B cell (primary cell): ENCODE measurements around the gene CTNNA2. TPM values are rescaled to one million over a fixed set of nuclear protein-coding genes. Genes with fewer than 3 reads are reported as not detected.

Source experiments
- ATAC-seq: fragments of 200-7000 bp; cut with Tn5 transposase; one replicate; pipeline ENCODE4 v1.10.0; 2021; ENCODE audit warnings: low read depth, mild to moderate bottlenecking, moderate number of reproducible peaks, moderate library complexity
- CTCF ChIA-PET: fragments of 350-600 bp; sonication (Branson Sonifier 250); formaldehyde crosslinking; loops from one replicate; lab custom pipeline; 2021; ENCODE audit warnings: antibody characterized with exemption, inconsistent platforms; lab: Charles Lee
- POLR2A ChIA-PET: fragments of 350-600 bp; sonication (Branson Sonifier 250); formaldehyde crosslinking; loops from one replicate; lab custom pipeline; 2021; ENCODE audit warnings: antibody characterized with exemption; lab: Charles Lee
- DNase-seq: peaks from one replicate; pipeline ENCODE4 v3.0.0; 2013
- H2AFZ ChIP-seq: 2 replicates; pipeline ENCODE4 v1.6.1; 2012; ENCODE audit warnings: mild to moderate bottlenecking, low read depth, low read length; ENCODE audit not compliant: insufficient read depth, poor library complexity, severe bottlenecking
- H3K27ac ChIP-seq, 2 donors: 1 replicate in 1 of 2; 2 replicates in 1 of 2; pipeline ENCODE4 v1.5.1; 2012 to 2013; ENCODE audit warnings: low read length in 2 of 2, mild to moderate bottlenecking in 2 of 2, moderate library complexity in 1 of 2
- H3K27me3 ChIP-seq, 4 experiments: fragments of 200-600 bp in 1 of 4; sonication (generic) in 1 of 4; replicated peaks in 1 of 4; 1 replicate in 2 of 4; 2 replicates in 2 of 4; pipeline versions ENCODE4 v1.6.1 to v1.7.0; 2013 to 2016; ENCODE audit warnings: low read length in 3 of 4, mild to moderate bottlenecking in 2 of 4, mixed read lengths in 1 of 4, moderate library complexity in 1 of 4; ENCODE audit not compliant: insufficient read depth in 4 of 4, control insufficient read depth in 3 of 4; ENCODE audit errors: control extremely low read depth in 1 of 4
- H3K36me3 ChIP-seq, 2 experiments: replicated peaks in 1 of 2; 1 replicate in 1 of 2; 2 replicates in 1 of 2; pipeline versions ENCODE4 v1.6.1 to v1.7.1; 2013; ENCODE audit warnings: low read length in 1 of 2; ENCODE audit not compliant: insufficient read depth in 2 of 2, control insufficient read depth in 1 of 2; ENCODE audit errors: control extremely low read depth in 1 of 2, extremely low read depth in 1 of 2
- H3K4me1 ChIP-seq, 2 donors: fragments of 200-600 bp in 1 of 2; sonication (generic) in 1 of 2; 1 replicate in 1 of 2; 2 replicates in 1 of 2; pipeline versions ENCODE4 v1.5.1 to v1.6.1; 2013 to 2017; ENCODE audit warnings: low read length in 2 of 2; ENCODE audit not compliant: control insufficient read depth in 2 of 2, insufficient read depth in 2 of 2
- H3K4me2 ChIP-seq: replicated peaks from 2 replicates; pipeline ENCODE3; 2012; ENCODE audit warnings: mild to moderate bottlenecking, low read depth, low read length; ENCODE audit not compliant: poor library complexity, severe bottlenecking
- H3K4me3 ChIP-seq, 5 experiments: fragments of 200-600 bp in 1 of 5; sonication (generic) in 1 of 5; 1 replicate in 3 of 5; 2 replicates in 2 of 5; pipeline versions ENCODE4 v1.5.1 to v1.7.0; 2011 to 2016; ENCODE audit warnings: low read length in 4 of 5, mild to moderate bottlenecking in 4 of 5, low read depth in 2 of 5, control low read depth in 1 of 5, moderate library complexity in 1 of 5; ENCODE audit not compliant: insufficient read depth in 1 of 5; ENCODE audit errors: control extremely low read depth in 1 of 5, extremely low read depth in 1 of 5
- H3K79me2 ChIP-seq: fragments of 200-600 bp; sonication (generic); one replicate; pipeline ENCODE4 v1.6.0; 2016; ENCODE audit warnings: low read length; ENCODE audit not compliant: control insufficient read depth, insufficient read depth
- H3K9ac ChIP-seq: fragments of 200-600 bp; sonication (generic); 2 replicates; pipeline ENCODE4 v1.6.1; 2017; ENCODE audit warnings: mild to moderate bottlenecking, low read length, moderate library complexity
- H3K9me3 ChIP-seq, 3 donors: one replicate each; pipeline versions ENCODE4 v1.6.1 to v1.7.1; 2013; ENCODE audit warnings: low read length in 2 of 3; ENCODE audit not compliant: control insufficient read depth in 2 of 3, insufficient read depth in 1 of 3; ENCODE audit errors: control extremely low read depth in 1 of 3
- H4K20me1 ChIP-seq: 2 replicates; pipeline ENCODE4 v1.6.0; 2012; ENCODE audit warnings: mild to moderate bottlenecking, low read length; ENCODE audit not compliant: insufficient read depth, control insufficient read depth, poor library complexity, severe bottlenecking
- H3K27ac Mint-ChIP-seq: one replicate; pipeline ENCODE4 v1.8.0; 2021; ENCODE audit warnings: mixed read lengths
- H3K27me3 Mint-ChIP-seq: one replicate; pipeline ENCODE4 v1.8.0; 2021; ENCODE audit warnings: mixed read lengths
- H3K4me1 Mint-ChIP-seq: one replicate; pipeline ENCODE4 v1.8.0; 2021; ENCODE audit warnings: mixed read lengths
- H3K4me3 Mint-ChIP-seq: one replicate; pipeline ENCODE4 v1.8.0; 2021; ENCODE audit warnings: mixed read lengths
- H3K9me3 Mint-ChIP-seq: one replicate; pipeline ENCODE4 v1.8.0; 2022; ENCODE audit warnings: mixed read lengths; ENCODE audit not compliant: insufficient read depth
- EZH2 ChIP-seq: IDR thresholded peaks from 2 replicates; pipeline ENCODE4 v1.6.1; 2012; ENCODE audit warnings: borderline replicate concordance, low read depth, mild to moderate bottlenecking, moderate library complexity, low read length; ENCODE audit not compliant: insufficient read depth, poor library complexity, severe bottlenecking
- WGBS: methylation state at CpG from one replicate; pipeline ENCODE4 v1.1.5; 2013; ENCODE audit warnings: missing lambda C conversion rate; ENCODE audit not compliant: insufficient coverage; 5-methylcytosine and 5-hydroxymethylcytosine counted together
- intact Hi-C: fragments of 100-400 bp; cut with micrococcal nuclease; formaldehyde crosslinking; loops from one replicate; pipeline ENCODE4 v1.10.0; 2022
- polyA plus RNA-seq: library from polyadenylated mRNA; depleted of rRNA; stranded (reverse); fragments of >200 nt; gene quantifications from 2 replicates; pipeline ENCODE4 v1.2.3, GENCODE V29; 2012
- total RNA-seq, 2 donors: library from RNA; stranded (reverse); fragments of 120-200 nt in 1 of 2; gene quantifications; 1 replicate in 1 of 2; 2 replicates in 1 of 2; pipeline versions ENCODE4 v1.2.3 to v1.2.4, GENCODE V29; 2013 to 2022
- TF ChIP-seq, protein P1 (sequence below): fragments of 200-600 bp; IDR thresholded peaks from one replicate; pipeline ENCODE4 v1.8.0; 2022; ENCODE audit warnings: antibody characterized with exemption, mild to moderate bottlenecking

CTNNA2 gene
- total and polyA plus RNA-seq, 2 donors (not counting 1 experiment from before 2014, with no cell fraction given): not detected

DNA sequence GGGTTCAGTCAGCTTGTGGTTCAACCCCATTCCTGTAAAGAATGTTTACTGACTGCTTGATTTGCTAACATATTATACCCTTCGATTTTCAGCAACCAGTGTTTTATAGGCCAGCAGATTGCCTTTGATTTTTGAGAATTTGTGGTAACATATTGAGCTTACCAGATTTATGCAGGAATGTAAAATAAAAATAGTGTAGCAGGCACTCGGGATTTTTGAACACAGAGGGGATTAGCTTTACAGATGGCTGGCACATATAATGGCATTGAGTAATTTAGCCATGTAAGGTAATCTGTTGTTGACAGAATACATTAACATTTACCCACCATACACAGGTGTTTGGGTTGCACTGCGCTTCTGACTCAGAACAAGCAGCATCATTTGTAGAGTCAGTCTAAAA is 437.7 kb downstream of the CTNNA2 start:
- no peak overlapping the region for H3K9ac ChIP-seq
- no peak overlapping the region for H3K4me3 Mint-ChIP-seq
- WGBS: no CpG with 5 or more reads among the region's 3 CpGs
- no peaks in the 10 kb centered on the region for H3K27me3 Mint-ChIP-seq
- POLR2A ChIA-PET: no interaction called here
- H3K79me2 ChIP-seq: no peaks in the 10 kb centered on the region
- TF ChIP-seq EZH2: no peak
- TF ChIP-seq, protein P1, sequence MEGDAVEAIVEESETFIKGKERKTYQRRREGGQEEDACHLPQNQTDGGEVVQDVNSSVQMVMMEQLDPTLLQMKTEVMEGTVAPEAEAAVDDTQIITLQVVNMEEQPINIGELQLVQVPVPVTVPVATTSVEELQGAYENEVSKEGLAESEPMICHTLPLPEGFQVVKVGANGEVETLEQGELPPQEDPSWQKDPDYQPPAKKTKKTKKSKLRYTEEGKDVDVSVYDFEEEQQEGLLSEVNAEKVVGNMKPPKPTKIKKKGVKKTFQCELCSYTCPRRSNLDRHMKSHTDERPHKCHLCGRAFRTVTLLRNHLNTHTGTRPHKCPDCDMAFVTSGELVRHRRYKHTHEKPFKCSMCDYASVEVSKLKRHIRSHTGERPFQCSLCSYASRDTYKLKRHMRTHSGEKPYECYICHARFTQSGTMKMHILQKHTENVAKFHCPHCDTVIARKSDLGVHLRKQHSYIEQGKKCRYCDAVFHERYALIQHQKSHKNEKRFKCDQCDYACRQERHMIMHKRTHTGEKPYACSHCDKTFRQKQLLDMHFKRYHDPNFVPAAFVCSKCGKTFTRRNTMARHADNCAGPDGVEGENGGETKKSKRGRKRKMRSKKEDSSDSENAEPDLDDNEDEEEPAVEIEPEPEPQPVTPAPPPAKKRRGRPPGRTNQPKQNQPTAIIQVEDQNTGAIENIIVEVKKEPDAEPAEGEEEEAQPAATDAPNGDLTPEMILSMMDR: no peak
- H3K36me3 ChIP-seq: no peaks in the 10 kb centered on the region
- DNase-seq (no peak), ATAC-seq (no peak)
- H3K27ac ChIP-seq: no peak overlapping the region
- no peaks in the 10 kb centered on the region for H3K4me1 ChIP-seq
- H3K9me3 ChIP-seq: no peaks in the 10 kb centered on the region
- no peak overlapping the region for H3K27ac Mint-ChIP-seq
- H4K20me1 ChIP-seq: no peaks in the 10 kb centered on the region
- H3K27me3 ChIP-seq: no peaks in the 10 kb centered on the region
- H3K4me3 ChIP-seq: no peak overlapping the region
- CTCF ChIA-PET: no interaction called here
- H3K4me1 Mint-ChIP-seq: no peaks in the 10 kb centered on the region
- no peak overlapping the region for H3K4me2 ChIP-seq
- intact Hi-C loops: no loop called here
- H3K9me3 Mint-ChIP-seq: no peaks in the 10 kb centered on the region
- no peak overlapping the region for H2AFZ ChIP-seq

GRCh38 chr2:79952616-79953015 is 439.8 kb downstream of the CTNNA2 start:
- Mint-ChIP-seq H3K4me1 (no peaks in the 10 kb centered on the region), H3K27me3 (no peaks in the 10 kb centered on the region), H3K9me3 (no peaks in the 10 kb centered on the region), H3K4me3 (no peak overlapping the region), H3K27ac (no peak overlapping the region)
- no peak overlapping the region for H3K4me3 ChIP-seq
- 100% methylated on average over 1 of the region's 3 CpGs for WGBS
- intact Hi-C loops: no loop called here
- H3K36me3 ChIP-seq: no peaks in the 10 kb centered on the region
- ChIA-PET POLR2A (no interaction called here), CTCF (no interaction called here)
- DNase-seq (no peak), ATAC-seq (no peak)
- no peaks in the 10 kb centered on the region for H4K20me1 ChIP-seq
- H3K9ac ChIP-seq: no peak overlapping the region
- TF ChIP-seq, protein P1: no peak
- no peak for TF ChIP-seq EZH2
- no peaks in the 10 kb centered on the region for H3K79me2 ChIP-seq
- no peaks in the 10 kb centered on the region for H3K27me3 ChIP-seq
- H3K4me1 ChIP-seq: no peaks in the 10 kb centered on the region
- H3K9me3 ChIP-seq: no peaks in the 10 kb centered on the region
- no peak overlapping the region for H2AFZ ChIP-seq
- H3K4me2 ChIP-seq: no peak overlapping the region
- no peak overlapping the region for H3K27ac ChIP-seq
